ENCODE data around the gene ESYT2.
"Not testable (repeated sequence)": the region's sequence is repeated elsewhere in the genome, so short reads cannot be mapped to it uniquely, and the experiment has no call there.

Gene ESYT2

DNA sequence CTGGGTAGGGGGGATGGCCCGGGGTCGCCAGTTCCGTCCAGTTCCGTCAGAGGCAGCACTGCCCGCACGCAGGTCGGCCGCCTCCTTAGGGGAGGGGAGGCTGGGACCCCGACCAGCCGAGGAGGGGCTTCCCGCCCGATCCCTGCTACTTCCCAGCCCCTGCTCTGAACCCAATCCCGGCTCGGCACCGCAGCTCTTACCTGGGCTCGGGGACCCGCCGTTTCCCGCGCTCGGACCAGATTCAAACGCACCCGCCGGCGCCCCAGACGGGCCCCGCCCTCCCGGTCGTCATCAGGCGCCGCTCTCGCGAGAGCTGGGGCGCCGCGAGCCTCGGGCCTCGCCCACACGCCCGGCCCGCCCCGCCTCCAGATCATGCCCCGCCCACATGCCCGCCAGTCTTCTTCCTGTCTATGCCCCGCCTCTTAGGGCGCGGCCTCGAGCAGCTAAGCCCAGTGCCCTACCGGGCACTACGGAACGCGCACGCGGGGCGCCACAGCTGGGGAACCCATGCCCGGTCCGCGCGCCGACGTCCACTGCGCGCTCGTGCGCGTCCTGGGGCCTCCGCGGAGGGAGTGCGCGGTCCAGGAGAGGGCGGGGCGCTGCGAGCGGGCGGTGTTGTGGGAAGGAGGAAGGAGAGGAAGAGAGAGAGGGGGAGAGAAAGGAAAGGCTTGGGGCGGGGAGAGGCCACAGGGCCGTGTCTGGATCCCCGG lies 124.6 kb downstream of the ESYT2 start, which contains the start of gene NCAPG2:
TSS of gene NCAPG2 (minus strand) at position 281 of the 710 bp plus-strand sequence. CDS start 2,905 bp downstream, outside the sequence.
- Mint-ChIP-seq H3K27me3 (ENCODE audit: low read depth) (no peaks in the 10 kb centered on the region), H3K36me3 (ENCODE audit: low read depth) (peaks cover 44% of the 10 kb centered on the region), H3K27ac (peak within 1 kb of the TSS; percentile 93), H3K4me3 (peak within 1 kb of the TSS; percentile 97), H3K4me1 (ENCODE audit: low read depth) (peaks cover 41% of the 10 kb centered on the region), H3K9me3 (no peaks in the 10 kb centered on the region)
- DNase-seq (ENCODE audit: low spot score) = peak; percentile 97

GRCh38 chr7:158703679-158704523 lies 125.4 kb downstream of the ESYT2 start:
- Mint-ChIP-seq H3K27ac (peak overlapping the region; percentile 93), H3K36me3 (ENCODE audit: low read depth) (peaks cover 51% of the 10 kb centered on the region), H3K4me1 (ENCODE audit: low read depth) (peaks cover 47% of the 10 kb centered on the region), H3K4me3 (peak overlapping the region; percentile 97)
- not testable (repeated sequence) for H3K27me3 Mint-ChIP-seq (ENCODE audit: low read depth); DNase-seq (ENCODE audit: low spot score); H3K9me3 Mint-ChIP-seq

DNA sequence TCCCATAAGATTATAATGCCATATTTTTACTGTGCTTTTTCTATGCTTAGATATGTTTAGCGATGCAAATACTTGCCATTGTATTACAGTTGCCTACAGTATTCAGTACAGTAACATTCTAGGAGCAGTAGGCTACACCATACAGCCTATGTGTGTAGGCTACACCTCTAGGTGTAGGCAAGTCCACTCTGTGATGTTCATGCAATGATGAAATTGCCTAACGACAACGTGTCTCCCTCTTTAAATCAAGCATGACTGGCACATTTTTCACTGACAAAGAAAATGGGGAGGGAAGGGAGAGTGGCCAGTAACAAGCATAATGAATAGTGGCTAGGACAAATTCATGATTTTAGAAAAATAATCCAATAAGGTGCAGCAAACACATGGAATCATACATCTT lies 126.4 kb downstream of the ESYT2 start:
- peak overlapping the region; percentile 97 for H3K4me3 Mint-ChIP-seq
- no peak for DNase-seq (ENCODE audit: low spot score)
- H3K36me3 Mint-ChIP-seq (ENCODE audit: low read depth) = peaks cover 56% of the 10 kb centered on the region
- H3K4me1 Mint-ChIP-seq (ENCODE audit: low read depth) = peaks cover 50% of the 10 kb centered on the region
- H3K27ac Mint-ChIP-seq = peak overlapping the region; percentile 92
- no peaks in the 10 kb centered on the region for H3K9me3 Mint-ChIP-seq
- no peaks in the 10 kb centered on the region for H3K27me3 Mint-ChIP-seq (ENCODE audit: low read depth)

- Mint-ChIP-seq H3K27ac (no peak overlapping the region), H3K27me3 (ENCODE audit: low read depth) (no peaks in the 10 kb centered on the region), H3K36me3 (ENCODE audit: low read depth) (peaks cover 55% of the 10 kb centered on the region), H3K4me3 (peak overlapping the region; percentile 97), H3K4me1 (ENCODE audit: low read depth) (peaks cover 50% of the 10 kb centered on the region), H3K9me3 (no peaks in the 10 kb centered on the region)
- DNase-seq (ENCODE audit: low spot score) = no peak
Measured at GRCh38 chr7:158702196-158702595, 127.1 kb downstream of the ESYT2 start.

DNA sequence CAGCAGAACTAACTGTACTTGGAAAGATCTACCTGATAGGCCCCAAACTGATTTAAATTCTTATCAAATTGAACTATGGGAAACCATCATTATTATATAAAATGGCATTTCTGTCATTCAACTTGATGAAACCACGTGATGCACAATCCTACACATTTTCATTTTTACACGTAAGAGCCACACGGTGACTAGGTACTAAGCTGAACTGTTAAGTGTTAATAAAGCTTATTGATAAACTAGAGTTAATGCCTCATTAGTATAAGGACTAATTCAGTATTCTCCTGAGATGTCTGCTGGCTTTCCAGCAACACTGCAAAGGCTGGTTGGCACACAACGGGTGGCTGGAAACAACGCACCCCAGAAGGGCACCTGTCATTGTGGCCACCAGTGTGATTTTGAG lies 129.3 kb downstream of the ESYT2 start:
- H3K36me3 Mint-ChIP-seq (ENCODE audit: low read depth) = peaks cover 69% of the 10 kb centered on the region
- peaks cover 45% of the 10 kb centered on the region for H3K4me1 Mint-ChIP-seq (ENCODE audit: low read depth)
- H3K9me3 Mint-ChIP-seq = no peaks in the 10 kb centered on the region
- DNase-seq (ENCODE audit: low spot score) = no peak
- H3K27ac Mint-ChIP-seq = no peak overlapping the region
- no peaks in the 10 kb centered on the region for H3K27me3 Mint-ChIP-seq (ENCODE audit: low read depth)
- no peak overlapping the region for H3K4me3 Mint-ChIP-seq

- Mint-ChIP-seq H3K27ac (peak overlapping the region; percentile 29), H3K9me3 (no peaks in the 10 kb centered on the region), H3K4me3 (no peak overlapping the region), H3K36me3 (ENCODE audit: low read depth) (peaks cover 74% of the 10 kb centered on the region), H3K27me3 (ENCODE audit: low read depth) (no peaks in the 10 kb centered on the region), H3K4me1 (ENCODE audit: low read depth) (peaks cover 47% of the 10 kb centered on the region)
- DNase-seq (ENCODE audit: low spot score) = no peak
Measured at GRCh38 chr7:158699341-158699740, 130.0 kb downstream of the ESYT2 start.

DNA sequence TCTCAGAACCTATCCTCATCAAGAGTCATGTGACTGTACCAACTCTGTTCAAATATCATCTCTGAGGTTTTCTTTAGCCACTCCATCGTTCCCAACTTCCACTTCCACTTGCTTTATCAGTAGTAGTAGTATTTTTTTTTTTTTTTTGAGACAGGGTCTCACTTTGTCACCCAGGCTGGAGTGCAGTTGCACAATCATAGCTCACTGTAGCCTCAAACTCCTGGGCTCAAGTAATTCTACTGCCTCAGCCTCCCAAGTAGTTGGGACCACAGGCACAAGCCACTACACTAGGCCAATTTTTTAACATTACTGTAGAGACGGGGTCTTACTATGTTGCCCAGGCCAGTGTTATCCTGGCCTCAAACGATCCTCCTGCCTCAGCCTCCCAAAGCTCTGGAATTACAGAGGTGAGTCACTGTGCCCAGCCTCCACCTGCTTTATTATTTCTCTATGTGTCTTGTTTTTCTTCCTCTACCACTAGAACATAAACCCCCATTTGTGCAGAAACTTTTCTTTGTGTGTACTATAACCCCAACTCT lies 130.6 kb downstream of the ESYT2 start:
- Mint-ChIP-seq H3K4me3 (no peak overlapping the region), H3K27me3 (ENCODE audit: low read depth) (no peaks in the 10 kb centered on the region), H3K9me3 (no peaks in the 10 kb centered on the region), H3K4me1 (ENCODE audit: low read depth) (peaks cover 50% of the 10 kb centered on the region), H3K27ac (peak overlapping the region; percentile 5), H3K36me3 (ENCODE audit: low read depth) (peaks cover 76% of the 10 kb centered on the region)
- no peak for DNase-seq (ENCODE audit: low spot score)

- H3K4me1 Mint-ChIP-seq (ENCODE audit: low read depth) = peaks cover 41% of the 10 kb centered on the region
- peaks cover 70% of the 10 kb centered on the region for H3K36me3 Mint-ChIP-seq (ENCODE audit: low read depth)
- not testable (repeated sequence) for DNase-seq (ENCODE audit: low spot score); H3K4me3 Mint-ChIP-seq; H3K27me3 Mint-ChIP-seq (ENCODE audit: low read depth); H3K27ac Mint-ChIP-seq; H3K9me3 Mint-ChIP-seq
Measured at GRCh38 chr7:158697597-158697996, 131.7 kb downstream of the ESYT2 start.

- no peaks in the 10 kb centered on the region for H3K9me3 Mint-ChIP-seq
- H3K4me3 Mint-ChIP-seq = no peak overlapping the region
- peaks cover 25% of the 10 kb centered on the region for H3K4me1 Mint-ChIP-seq (ENCODE audit: low read depth)
- H3K27ac Mint-ChIP-seq = peak overlapping the region; percentile 31
- H3K36me3 Mint-ChIP-seq (ENCODE audit: low read depth) = peaks cover 61% of the 10 kb centered on the region
- no peak for DNase-seq (ENCODE audit: low spot score)
- H3K27me3 Mint-ChIP-seq (ENCODE audit: low read depth) = no peaks in the 10 kb centered on the region
Measured at GRCh38 chr7:158695726-158696452, 133.4 kb downstream of the ESYT2 start.

- Mint-ChIP-seq H3K27ac (peak overlapping the region; percentile 52), H3K36me3 (ENCODE audit: low read depth) (peaks cover 62% of the 10 kb centered on the region), H3K4me3 (no peak overlapping the region), H3K4me1 (ENCODE audit: low read depth) (peaks cover 25% of the 10 kb centered on the region), H3K27me3 (ENCODE audit: low read depth) (no peaks in the 10 kb centered on the region), H3K9me3 (no peaks in the 10 kb centered on the region)
- DNase-seq (ENCODE audit: low spot score) = no peak
Measured at GRCh38 chr7:158695056-158695455, 134.3 kb downstream of the ESYT2 start.

- H3K4me3 Mint-ChIP-seq = no peak overlapping the region
- H3K4me1 Mint-ChIP-seq (ENCODE audit: low read depth) = peaks cover 25% of the 10 kb centered on the region
- peak overlapping the region; percentile 40 for H3K27ac Mint-ChIP-seq
- H3K9me3 Mint-ChIP-seq = no peaks in the 10 kb centered on the region
- no peak for DNase-seq (ENCODE audit: low spot score)
- no peaks in the 10 kb centered on the region for H3K27me3 Mint-ChIP-seq (ENCODE audit: low read depth)
- H3K36me3 Mint-ChIP-seq (ENCODE audit: low read depth) = peaks cover 63% of the 10 kb centered on the region
Measured at GRCh38 chr7:158694650-158695049, 134.7 kb downstream of the ESYT2 start.

- Mint-ChIP-seq H3K4me1 (ENCODE audit: low read depth) (peaks cover 7% of the 10 kb centered on the region), H3K36me3 (ENCODE audit: low read depth) (peaks cover 49% of the 10 kb centered on the region), H3K4me3 (no peak overlapping the region), H3K27me3 (ENCODE audit: low read depth) (no peaks in the 10 kb centered on the region), H3K27ac (no peak overlapping the region), H3K9me3 (no peaks in the 10 kb centered on the region)
- DNase-seq (ENCODE audit: low spot score) = no peak
Measured at GRCh38 chr7:158689488-158689887, 139.8 kb downstream of the ESYT2 start.

DNA sequence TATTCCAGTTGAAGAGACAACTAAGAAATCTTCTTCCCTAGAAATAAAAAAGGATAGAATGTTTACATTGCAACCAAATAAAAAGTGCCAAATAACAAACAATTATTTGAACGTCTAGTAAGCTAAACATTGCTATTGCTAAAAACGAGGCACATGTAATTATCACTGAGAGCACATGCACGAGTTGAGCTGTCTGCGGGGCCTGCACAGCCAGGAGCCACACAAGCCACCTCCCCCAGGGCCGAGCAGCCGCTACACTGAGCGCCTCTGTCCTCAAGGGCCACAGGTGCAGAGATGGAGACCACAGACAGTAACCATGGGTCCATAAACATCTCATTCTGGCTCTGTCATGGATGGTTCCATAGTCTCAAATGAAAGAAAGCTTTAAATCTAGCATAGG lies 141.9 kb downstream of the ESYT2 start:
- no peak overlapping the region for H3K27ac Mint-ChIP-seq
- no peak overlapping the region for H3K4me3 Mint-ChIP-seq
- H3K4me1 Mint-ChIP-seq (ENCODE audit: low read depth) = peaks cover 8% of the 10 kb centered on the region
- no peak for DNase-seq (ENCODE audit: low spot score)
- H3K27me3 Mint-ChIP-seq (ENCODE audit: low read depth) = no peaks in the 10 kb centered on the region
- peaks cover 53% of the 10 kb centered on the region for H3K36me3 Mint-ChIP-seq (ENCODE audit: low read depth)
- H3K9me3 Mint-ChIP-seq = no peaks in the 10 kb centered on the region

Measured in T-helper 2 cell treated with Interferon-gamma antibody and Interleukin-4, amounts not matched to agents 5 μg/mL and 100 μg/mL, for 36 hours (primary cell).